MCF 10A (cell line): ENCODE data around the gene SLC45A1. TPM values are rescaled to one million over a fixed set of nuclear protein-coding genes. Genes with fewer than 3 reads are reported as not detected.
"Not testable (repeated sequence)": the region's sequence is repeated elsewhere in the genome, so short reads cannot be mapped to it uniquely, and the experiment has no call there.

Experiments used
- BruUV-seq: library from RNA; stranded (reverse); fragments of 400-500 nt; replicated peaks from 2 replicates; lab custom pipeline; 2021; lab: Mats Ljungman, UMichigan
- CTCF ChIA-PET: fragments of 300-600 bp; sonication (Branson Sonifier 250); formaldehyde crosslinking; extraction: SDS; loops from one replicate; lab custom pipeline; 2021; ENCODE audit warnings: antibody characterized with exemption, inconsistent platforms; lab: Yijun Ruan, JAX
- POLR2A ChIA-PET: fragments of 300-600, 350-650 bp; sonication (Branson Sonifier 250); formaldehyde crosslinking; extraction: SDS; loops from one replicate; lab custom pipeline; 2020; ENCODE audit warnings: antibody characterized with exemption, inconsistent platforms; lab: Yijun Ruan, JAX
- DNase-seq: peaks from one replicate; pipeline ENCODE4 v3.0.0-alpha.2; 2018; ENCODE audit not compliant: unreplicated experiment
- H3K27ac Mint-ChIP-seq: one replicate; pipeline ENCODE4 v1.8.0; 2022; ENCODE audit warnings: mild to moderate bottlenecking, low read depth, mixed read lengths; ENCODE audit not compliant: unreplicated experiment
- H3K27me3 Mint-ChIP-seq: one replicate; pipeline ENCODE4 v1.8.0; 2022; ENCODE audit warnings: mixed read lengths; ENCODE audit not compliant: insufficient read depth, unreplicated experiment
- H3K36me3 Mint-ChIP-seq: one replicate; pipeline ENCODE4 v1.8.0; 2022; ENCODE audit warnings: mild to moderate bottlenecking, moderate library complexity, mixed read lengths; ENCODE audit not compliant: insufficient read depth, unreplicated experiment
- H3K4me1 Mint-ChIP-seq: one replicate; pipeline ENCODE4 v1.8.0; 2022; ENCODE audit warnings: mixed read lengths; ENCODE audit not compliant: insufficient read depth, unreplicated experiment
- H3K4me3 Mint-ChIP-seq: one replicate; pipeline ENCODE4 v1.8.0; 2022; ENCODE audit warnings: mild to moderate bottlenecking, moderate library complexity, mixed read lengths; ENCODE audit not compliant: unreplicated experiment
- H3K9me3 Mint-ChIP-seq: one replicate; pipeline ENCODE4 v1.8.0; 2022; ENCODE audit warnings: mixed read lengths; ENCODE audit not compliant: unreplicated experiment
- intact Hi-C: fragments of 100-400 bp; cut with micrococcal nuclease; formaldehyde crosslinking; loops from 2 replicates; pipeline ENCODE4 v1.14.1; 2022
- total RNA-seq: library from RNA; stranded (reverse); gene quantifications from 2 replicates; pipeline ENCODE4 v1.2.3, GENCODE V29; 2022
- TF ChIP-seq, protein P1 (sequence below): fragments of 200-600 bp; IDR thresholded peaks from one replicate; pipeline ENCODE4 v1.8.0; 2022; ENCODE audit warnings: antibody characterized with exemption, mild to moderate bottlenecking; ENCODE audit not compliant: unreplicated experiment

The SLC45A1 gene
- total RNA-seq, 1 experiment from 2014 or later, result 0.30 TPM

DNA sequence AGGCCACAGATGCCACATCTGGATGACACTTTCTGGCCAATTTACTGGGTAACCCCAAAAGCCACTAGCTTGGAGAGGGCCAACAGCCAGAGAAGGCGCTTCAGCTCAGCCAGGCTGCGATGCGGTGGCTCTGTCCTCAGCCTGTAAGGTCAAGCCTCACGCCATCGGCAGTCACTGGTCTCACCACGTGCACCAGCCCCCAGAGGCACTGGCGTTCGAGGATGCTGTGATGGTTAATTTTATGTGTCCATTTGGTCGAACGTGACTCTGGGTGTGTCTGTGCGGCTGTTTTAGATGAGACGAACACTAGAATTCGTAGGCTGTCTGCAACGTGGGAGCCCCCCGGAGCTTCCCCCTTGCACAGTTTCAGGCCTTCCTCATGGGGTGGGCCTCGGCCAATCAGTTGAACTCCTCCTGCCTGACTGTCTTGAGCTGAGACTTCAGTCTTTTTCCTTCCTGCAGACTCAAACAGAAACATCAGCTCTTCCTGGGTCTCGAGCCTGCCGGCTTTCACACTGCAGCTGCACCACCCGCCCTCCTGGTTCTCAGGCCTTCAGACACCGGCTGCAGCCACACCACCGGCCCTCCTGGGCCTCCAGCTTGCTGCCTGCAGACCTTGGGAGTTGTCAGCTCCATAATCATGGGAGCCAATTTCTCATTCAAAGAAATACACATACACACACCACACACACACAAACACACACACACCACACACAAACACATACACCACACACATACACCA is 41.6 kb upstream of the SLC45A1 start:
- POLR2A ChIA-PET, result no interaction called here
- H3K4me1 Mint-ChIP-seq, result no peaks in the 10 kb centered on the region

DNA sequence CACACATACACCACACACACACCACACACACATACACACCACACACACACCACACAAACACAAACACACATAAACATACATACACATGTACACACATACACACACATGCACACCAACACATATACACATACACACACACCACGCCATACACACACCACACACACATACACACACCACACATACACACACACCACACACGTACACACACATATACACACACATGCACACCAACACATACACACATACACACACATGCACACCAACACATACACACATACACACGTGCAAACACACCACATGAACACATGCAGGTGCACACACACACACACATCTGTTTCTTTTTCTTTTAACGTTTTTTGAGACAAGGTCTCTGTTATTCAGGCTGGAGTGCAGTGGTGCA is 41.0 kb upstream of the SLC45A1 start:
- Mint-ChIP-seq H3K4me3 (no peak overlapping the region), H3K27me3 (peaks cover 4% of the 10 kb centered on the region), H3K36me3 (no peaks in the 10 kb centered on the region), H3K4me1 (no peaks in the 10 kb centered on the region), H3K9me3 (no peaks in the 10 kb centered on the region), H3K27ac (no peak overlapping the region)
- ChIA-PET CTCF (no interaction called here), POLR2A (no interaction called here)
- intact Hi-C loops, result no loop called here
- TF ChIP-seq, protein P1, sequence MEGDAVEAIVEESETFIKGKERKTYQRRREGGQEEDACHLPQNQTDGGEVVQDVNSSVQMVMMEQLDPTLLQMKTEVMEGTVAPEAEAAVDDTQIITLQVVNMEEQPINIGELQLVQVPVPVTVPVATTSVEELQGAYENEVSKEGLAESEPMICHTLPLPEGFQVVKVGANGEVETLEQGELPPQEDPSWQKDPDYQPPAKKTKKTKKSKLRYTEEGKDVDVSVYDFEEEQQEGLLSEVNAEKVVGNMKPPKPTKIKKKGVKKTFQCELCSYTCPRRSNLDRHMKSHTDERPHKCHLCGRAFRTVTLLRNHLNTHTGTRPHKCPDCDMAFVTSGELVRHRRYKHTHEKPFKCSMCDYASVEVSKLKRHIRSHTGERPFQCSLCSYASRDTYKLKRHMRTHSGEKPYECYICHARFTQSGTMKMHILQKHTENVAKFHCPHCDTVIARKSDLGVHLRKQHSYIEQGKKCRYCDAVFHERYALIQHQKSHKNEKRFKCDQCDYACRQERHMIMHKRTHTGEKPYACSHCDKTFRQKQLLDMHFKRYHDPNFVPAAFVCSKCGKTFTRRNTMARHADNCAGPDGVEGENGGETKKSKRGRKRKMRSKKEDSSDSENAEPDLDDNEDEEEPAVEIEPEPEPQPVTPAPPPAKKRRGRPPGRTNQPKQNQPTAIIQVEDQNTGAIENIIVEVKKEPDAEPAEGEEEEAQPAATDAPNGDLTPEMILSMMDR, result no peak
- BruUV-seq, result no TSS peak
- DNase-seq, result no peak

More for the DNA sequence above, 41.6 kb upstream of the SLC45A1 start:
- Mint-ChIP-seq H3K36me3 (no peaks in the 10 kb centered on the region), H3K9me3 (no peaks in the 10 kb centered on the region), H3K4me3 (no peak overlapping the region), H3K27ac (no peak overlapping the region), H3K27me3 (no peaks in the 10 kb centered on the region)
- TF ChIP-seq, protein P1, result no peak
- DNase-seq, result no peak
- intact Hi-C loops, result no loop called here
- CTCF ChIA-PET, result no interaction called here
- no TSS peak for BruUV-seq

DNA sequence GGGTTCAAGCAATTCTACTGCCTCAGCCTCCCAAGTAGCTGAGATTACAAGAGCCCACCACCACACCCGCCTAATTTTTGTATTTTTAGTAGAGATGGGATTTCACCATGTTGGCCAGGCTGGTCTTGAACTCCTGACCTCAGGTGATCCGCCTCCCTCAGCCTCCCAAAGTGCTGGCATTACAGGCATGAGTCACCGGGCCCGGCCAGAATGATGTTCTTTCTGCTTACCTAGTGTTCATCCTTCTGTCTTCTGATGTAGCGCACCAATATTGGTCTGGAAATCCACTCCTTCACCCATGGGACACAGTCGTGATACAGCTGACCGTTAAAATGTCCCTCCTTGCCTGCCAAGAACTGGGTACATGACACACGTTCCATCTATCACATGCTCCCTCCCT is 39.2 kb upstream of the SLC45A1 start:
- H3K4me3 Mint-ChIP-seq, H3K36me3 Mint-ChIP-seq, CTCF ChIA-PET, H3K9me3 Mint-ChIP-seq, intact Hi-C loops, H3K27ac Mint-ChIP-seq, DNase-seq, H3K4me1 Mint-ChIP-seq, BruUV-seq: not testable (repeated sequence)
- POLR2A ChIA-PET, result interaction anchor here (0.6 kb wide), 1 partner anchor 254 kb away, joined by 3 read pairs; no protein-coding TSS in a partner anchor
- H3K27me3 Mint-ChIP-seq, result peaks cover 18% of the 10 kb centered on the region

DNA sequence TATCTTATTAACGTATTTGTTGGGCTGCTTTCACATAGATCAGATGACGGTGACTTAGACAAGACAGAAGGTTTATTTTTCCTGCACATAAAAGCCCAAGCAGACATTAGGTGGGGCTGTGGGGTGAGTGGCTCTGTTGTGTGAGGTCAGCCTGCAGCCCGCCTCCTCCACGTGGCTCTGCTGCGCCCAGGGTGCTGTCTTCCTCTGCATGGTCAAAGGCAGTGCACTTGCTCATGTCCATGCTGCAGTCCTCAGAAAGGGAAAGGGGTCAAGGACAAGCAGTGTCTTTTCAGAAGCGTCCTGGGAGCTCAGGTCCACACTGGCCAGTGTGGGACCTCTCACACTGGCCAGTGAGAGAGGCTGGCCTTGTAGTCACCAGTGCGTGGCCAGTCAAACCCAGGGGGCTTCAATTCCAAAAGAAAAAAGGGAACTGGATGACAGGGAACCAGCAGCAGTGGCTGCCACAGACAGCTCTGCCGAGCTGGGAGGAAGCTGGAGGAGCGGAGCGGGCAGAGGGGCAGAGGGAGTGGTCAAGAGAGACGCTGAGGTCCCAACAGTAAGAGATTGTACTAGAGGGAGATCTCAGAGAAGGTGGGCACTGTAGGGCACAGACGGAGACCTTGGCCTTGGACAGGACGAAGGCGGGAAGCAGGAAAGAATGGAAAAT is 35.9 kb upstream of the SLC45A1 start:
- peaks cover 4% of the 10 kb centered on the region for H3K4me1 Mint-ChIP-seq
- H3K36me3 Mint-ChIP-seq, result no peaks in the 10 kb centered on the region
- intact Hi-C loops, result no loop called here
- DNase-seq, result no peak
- peaks cover 18% of the 10 kb centered on the region for H3K27me3 Mint-ChIP-seq
- BruUV-seq, result no TSS peak
- no peaks in the 10 kb centered on the region for H3K9me3 Mint-ChIP-seq
- ChIA-PET POLR2A (interaction anchor here (0.6 kb wide), 1 partner anchor 10 kb away, joined by 3 read pairs; no protein-coding TSS in a partner anchor), CTCF (no interaction called here)
- no peak overlapping the region for H3K27ac Mint-ChIP-seq
- H3K4me3 Mint-ChIP-seq, result no peak overlapping the region
- TF ChIP-seq, protein P1, result no peak
